ENCODE results near the gene SELENOV.

DNA sequence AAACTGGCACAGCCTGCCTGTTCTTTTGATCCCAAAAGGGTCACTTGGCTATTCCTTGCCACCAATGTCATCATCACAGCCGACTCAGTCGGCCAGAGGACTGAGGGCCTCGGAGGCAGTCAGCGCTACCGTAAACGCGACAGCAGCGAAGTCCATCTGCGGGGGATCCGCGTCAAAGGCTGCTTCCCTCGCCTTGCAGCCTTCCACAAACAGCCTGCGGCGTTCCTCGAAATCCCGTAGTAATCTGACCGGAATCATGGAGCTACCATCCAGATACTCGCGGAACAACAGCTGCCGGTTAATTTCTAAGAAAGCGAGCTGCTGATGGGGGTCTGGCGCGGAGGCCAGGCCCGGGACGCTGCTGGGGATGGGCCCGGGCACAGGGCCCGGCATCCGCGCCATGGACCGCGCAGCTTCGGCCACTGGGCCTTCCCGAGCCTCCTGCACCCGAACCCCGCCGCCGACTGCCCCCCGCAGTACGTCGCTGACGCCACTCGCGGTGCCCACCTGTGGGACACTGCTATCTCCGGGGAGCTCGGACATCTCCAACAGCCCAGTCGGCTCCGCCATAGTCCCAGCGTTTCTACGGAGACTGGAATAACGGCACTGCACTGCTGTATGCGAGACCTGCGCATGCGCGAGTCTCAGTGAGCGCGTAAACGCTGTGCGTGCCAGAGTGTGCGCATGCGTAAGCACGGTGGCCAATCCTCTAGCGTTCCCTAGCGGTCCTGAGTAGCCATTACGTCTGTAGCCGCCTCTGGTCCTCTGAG, 17.5 kb downstream of the SELENOV start, which contains the start of gene EID2B:
- TF ChIP-seq CTCF (IDR thresholded peaks at IDR 0.05) (peak; percentile 96 to 99 (median 99)), POLR2A (IDR thresholded peaks at IDR 0.05) (no peak), POLR2AphosphoS5 (IDR thresholded peaks at IDR 0.05) (peak in 2 of 3 donors; percentile 36 to 75)

Measured in breast epithelium (tissue), 3 donors.